Ectodermal cell (in vitro differentiated cells): ENCODE results near the gene ZNF529.

Experiments used
- H3K27ac ChIP-seq: 2 replicates; pipeline ENCODE4 v1.7.0; 2013; ENCODE audit warnings: mild to moderate bottlenecking, low read depth, low read length; ENCODE audit not compliant: insufficient read depth, poor library complexity, severe bottlenecking
- H3K27me3 ChIP-seq: 2 replicates; pipeline ENCODE4 v1.7.0; 2013; ENCODE audit warnings: mild to moderate bottlenecking, low read length; ENCODE audit not compliant: insufficient read depth, control insufficient read depth, poor library complexity, severe bottlenecking
- H3K36me3 ChIP-seq: one replicate; pipeline ENCODE4 v1.7.0; 2013; ENCODE audit warnings: low read length; ENCODE audit not compliant: control insufficient read depth, insufficient read depth
- H3K4me1 ChIP-seq: one replicate; pipeline ENCODE4 v1.7.0; 2013; ENCODE audit warnings: low read length; ENCODE audit not compliant: control insufficient read depth, insufficient read depth
- H3K4me3 ChIP-seq: 2 replicates; pipeline ENCODE4 v1.7.0; 2013; ENCODE audit warnings: low read depth, low read length, control low read depth; ENCODE audit not compliant: insufficient read depth
- H3K9me3 ChIP-seq: 2 replicates; pipeline ENCODE4 v1.7.0; 2013; ENCODE audit warnings: mild to moderate bottlenecking, low read length, moderate library complexity; ENCODE audit not compliant: control insufficient read depth
- WGBS, 2 experiments: methylation state at CpG; one replicate each; pipeline ENCODE4 v1.1.7; 2013; ENCODE audit warnings: missing lambda C conversion rate in 2 of 2; 5-methylcytosine and 5-hydroxymethylcytosine counted together

Gene ZNF529

DNA sequence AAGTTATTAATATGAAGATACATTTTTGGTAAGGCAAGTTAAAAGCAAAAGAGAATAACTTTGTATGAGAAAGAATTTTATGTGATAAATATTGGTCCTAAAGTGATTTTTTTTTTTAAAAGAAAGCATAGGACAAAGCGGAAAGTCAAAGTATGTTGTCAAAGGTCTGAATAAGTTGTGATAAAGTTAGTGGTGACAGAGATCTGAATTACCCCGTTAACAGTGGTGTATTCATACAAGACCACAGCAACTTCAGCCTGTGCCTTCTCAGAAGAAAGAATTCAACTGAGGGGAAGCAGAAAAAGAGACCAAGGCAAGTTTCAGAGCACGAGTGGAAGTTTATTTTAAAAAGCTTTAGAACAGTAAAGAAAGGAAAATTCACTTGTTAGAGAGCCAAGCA, 64.8 kb downstream of the ZNF529 start:
- H3K27me3 ChIP-seq: no peaks in the 10 kb centered on the region
- no peak overlapping the region for H3K4me3 ChIP-seq
- no peak overlapping the region for H3K27ac ChIP-seq
- H3K9me3 ChIP-seq: no peaks in the 10 kb centered on the region
- no peaks in the 10 kb centered on the region for H3K4me1 ChIP-seq
- H3K36me3 ChIP-seq: peaks cover 8% of the 10 kb centered on the region
- WGBS, 2 experiments: 93 to 94% methylated on average over 3 of the region's 3 CpGs

DNA sequence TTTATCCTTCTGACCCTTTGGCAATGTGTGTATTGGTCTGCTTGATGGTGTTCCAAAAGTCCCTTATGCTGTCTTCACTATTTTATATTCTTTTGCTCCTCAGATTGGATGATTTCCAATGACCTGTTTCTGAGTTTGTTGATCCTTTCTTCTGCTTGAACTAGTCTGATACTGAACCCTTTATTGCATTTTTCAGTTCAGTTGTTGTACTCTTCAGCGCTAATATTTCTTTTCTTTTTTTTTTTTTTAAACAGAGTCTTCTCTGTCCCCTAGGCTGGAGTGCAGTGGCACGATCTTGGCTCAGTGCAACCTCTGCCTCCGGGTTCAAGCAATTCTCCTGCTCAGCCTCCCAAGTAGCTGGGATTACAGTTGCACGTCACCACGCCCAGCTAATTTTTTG, 71.1 kb downstream of the ZNF529 start:
- Histone ChIP-seq H3K4me1 (no peaks in the 10 kb centered on the region), H3K27ac (no peak overlapping the region), H3K4me3 (no peak overlapping the region), H3K9me3 (no peaks in the 10 kb centered on the region), H3K36me3 (no peaks in the 10 kb centered on the region), H3K27me3 (no peaks in the 10 kb centered on the region)
- WGBS, 2 experiments: 87 to 89% methylated on average over 5 of the region's 5 CpGs

DNA sequence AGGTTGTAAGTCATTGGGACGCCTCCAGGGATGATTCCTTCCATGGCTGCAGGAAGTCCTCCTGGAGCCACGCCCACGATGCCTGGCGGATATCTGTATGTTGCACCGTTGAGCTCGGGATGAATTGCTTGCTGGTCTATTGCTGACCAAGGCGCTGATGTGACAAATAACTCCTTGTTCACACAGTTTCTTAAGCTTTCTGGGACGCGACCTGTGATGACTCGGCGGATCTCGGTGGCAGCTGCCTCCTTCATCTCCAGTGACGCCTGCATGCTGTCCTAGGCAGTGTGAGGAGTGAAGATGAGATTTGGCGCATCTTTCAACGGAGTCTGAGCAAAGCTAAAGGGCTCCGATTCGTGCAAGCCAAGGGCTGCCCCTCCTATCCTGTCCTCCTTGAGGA, 76.1 kb downstream of the ZNF529 start:
- WGBS, 2 experiments: 92 to 94% methylated on average over 17 of the region's 17 CpGs
- Histone ChIP-seq H3K27ac (no peak overlapping the region), H3K4me1 (no peaks in the 10 kb centered on the region), H3K4me3 (no peak overlapping the region), H3K9me3 (no peaks in the 10 kb centered on the region), H3K27me3 (no peaks in the 10 kb centered on the region), H3K36me3 (no peaks in the 10 kb centered on the region)
